GM18507 (cell line): ENCODE data around the gene SPOP.
"Not testable (repeated sequence)": the region's sequence is repeated elsewhere in the genome, so short reads cannot be mapped to it uniquely, and the experiment has no call there.

Experiments
- DNase-seq: peaks from one replicate; pipeline ENCODE4 v3.0.0; 2011; ENCODE audit warnings: low read depth; ENCODE audit not compliant: insufficient read length; ENCODE audit errors: extremely low spot score
- FAIRE-seq: peaks from 2 replicates; lab custom pipeline; 2011; peaks lifted over from hg19 to GRCh38; lab: Jason Lieb, UNC

SPOP gene

GRCh38 chr17:49677933-49678847 is at the start of gene SPOP:
Gene SPOP (minus strand): TSS chr17:49678097. CDS start chr17:49622810, 55,287 bp downstream.
- DNase-seq (peak; percentile 94), FAIRE-seq (peak; percentile 99)

GRCh38 chr17:49727380-49727779 is 49.5 kb upstream of the SPOP start:
- DNase-seq (no peak), FAIRE-seq (no peak)

DNA sequence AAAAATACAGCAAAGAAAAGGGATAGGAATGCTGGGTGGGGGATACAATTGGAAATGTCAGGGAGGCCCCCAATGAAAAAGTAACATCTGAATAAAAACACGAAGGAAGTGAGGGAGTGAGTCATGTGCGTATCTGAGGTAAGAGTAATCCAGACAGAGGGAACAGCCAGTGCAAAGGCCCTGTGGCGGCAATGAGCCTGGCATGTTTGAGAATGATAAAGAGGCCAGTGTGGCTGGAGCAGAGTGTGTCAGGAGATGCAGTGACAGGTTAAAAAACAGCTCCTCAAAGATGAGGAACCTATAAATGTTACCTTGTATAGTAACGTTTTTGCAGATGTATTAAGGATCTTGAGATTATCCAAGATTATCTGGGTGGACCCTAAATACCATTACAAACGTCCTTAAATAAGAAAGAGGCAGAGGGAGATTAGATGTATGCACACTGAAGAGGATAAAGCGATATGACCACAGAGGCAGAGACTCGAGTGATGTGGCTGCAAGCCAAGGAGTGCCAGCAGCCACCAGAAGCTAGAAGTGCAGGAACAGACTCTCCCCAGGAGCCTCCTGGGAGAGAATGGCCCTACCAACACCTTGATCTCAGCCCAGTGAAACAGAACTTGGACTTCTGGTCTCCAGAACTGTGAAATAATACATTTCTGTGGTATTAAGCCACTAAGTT is 47.7 kb upstream of the SPOP start:
- FAIRE-seq (no peak), DNase-seq (no peak)

DNA sequence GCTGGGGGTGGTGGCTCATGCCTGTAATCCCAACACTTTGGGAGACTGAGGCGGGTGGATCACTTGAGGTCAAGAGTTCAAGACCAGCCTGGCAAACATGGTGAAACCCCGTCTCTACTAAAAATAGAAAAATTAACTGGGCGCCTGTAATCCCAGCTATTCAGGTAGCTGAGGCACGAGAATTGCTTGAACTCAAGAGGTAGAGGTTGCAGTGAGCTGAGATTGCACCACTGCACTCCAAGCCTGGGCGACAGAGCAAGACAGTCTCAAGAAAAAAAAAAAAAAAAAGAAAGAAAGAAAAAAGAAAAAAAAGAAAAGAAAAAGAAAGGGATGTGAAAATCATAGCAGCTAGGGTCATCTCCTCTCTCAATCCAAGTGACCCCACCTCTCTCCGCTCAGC is 46.7 kb upstream of the SPOP start:
- not testable (repeated sequence) for DNase-seq, FAIRE-seq

DNA sequence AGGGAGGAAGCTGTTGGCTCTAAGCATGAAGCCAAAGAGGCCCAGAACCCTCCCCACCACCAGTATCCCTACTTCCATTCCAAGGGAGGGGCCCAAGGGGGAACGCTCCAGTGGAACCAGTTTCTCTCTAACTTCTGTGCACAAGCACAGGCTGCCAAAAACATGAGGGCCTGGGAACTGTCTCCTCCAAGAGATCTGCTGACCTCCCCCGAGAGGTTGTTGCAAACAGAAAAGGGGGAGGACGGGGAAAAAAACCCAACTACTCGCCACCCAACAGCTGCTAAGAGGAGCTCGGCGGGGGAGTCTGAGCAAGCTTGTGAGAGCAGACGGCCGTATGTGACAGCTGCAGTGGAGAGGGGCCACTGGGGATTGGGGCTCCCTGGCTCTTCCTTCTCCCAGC is 45.5 kb upstream of the SPOP start:
- FAIRE-seq (no peak), DNase-seq (no peak)

DNA sequence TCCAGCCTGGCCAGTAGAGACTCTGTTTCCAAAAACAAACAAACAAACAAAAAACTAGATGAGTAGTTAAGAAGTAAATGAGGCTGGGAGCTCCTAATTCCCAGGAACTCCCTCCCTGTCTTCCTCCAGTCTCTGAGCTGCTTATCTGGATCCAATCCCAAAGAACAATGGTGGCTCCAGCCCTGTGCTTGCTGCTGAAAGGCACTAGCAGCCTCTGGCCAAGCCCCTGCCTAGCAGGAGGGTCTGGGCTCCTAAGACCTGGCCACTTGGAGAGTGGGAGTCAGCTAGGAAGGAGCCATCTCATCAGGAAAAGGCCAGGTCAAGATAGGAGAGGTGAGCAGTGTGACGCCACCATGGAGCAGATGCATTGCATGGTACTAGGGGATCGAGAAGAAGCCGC is 44.2 kb upstream of the SPOP start:
- no peak for DNase-seq
- no peak for FAIRE-seq

GRCh38 chr17:49717371-49717861 is 39.5 kb upstream of the SPOP start:
- FAIRE-seq = no peak
- no peak for DNase-seq

GRCh38 chr17:49716668-49717364 is 38.9 kb upstream of the SPOP start:
- DNase-seq = no peak
- no peak for FAIRE-seq

- DNase-seq (no peak), FAIRE-seq (no peak)
Observed at GRCh38 chr17:49715717-49716279, 37.9 kb upstream of the SPOP start.

- FAIRE-seq = no peak
Observed at GRCh38 chr17:49715216-49715615, 37.3 kb upstream of the SPOP start.

GRCh38 chr17:49708515-49709183 is 30.8 kb upstream of the SPOP start:
- no peak for FAIRE-seq
- DNase-seq = no peak

More at GRCh38 chr17:49715216-49715615, 37.3 kb upstream of the SPOP start:
- DNase-seq = no peak

DNA sequence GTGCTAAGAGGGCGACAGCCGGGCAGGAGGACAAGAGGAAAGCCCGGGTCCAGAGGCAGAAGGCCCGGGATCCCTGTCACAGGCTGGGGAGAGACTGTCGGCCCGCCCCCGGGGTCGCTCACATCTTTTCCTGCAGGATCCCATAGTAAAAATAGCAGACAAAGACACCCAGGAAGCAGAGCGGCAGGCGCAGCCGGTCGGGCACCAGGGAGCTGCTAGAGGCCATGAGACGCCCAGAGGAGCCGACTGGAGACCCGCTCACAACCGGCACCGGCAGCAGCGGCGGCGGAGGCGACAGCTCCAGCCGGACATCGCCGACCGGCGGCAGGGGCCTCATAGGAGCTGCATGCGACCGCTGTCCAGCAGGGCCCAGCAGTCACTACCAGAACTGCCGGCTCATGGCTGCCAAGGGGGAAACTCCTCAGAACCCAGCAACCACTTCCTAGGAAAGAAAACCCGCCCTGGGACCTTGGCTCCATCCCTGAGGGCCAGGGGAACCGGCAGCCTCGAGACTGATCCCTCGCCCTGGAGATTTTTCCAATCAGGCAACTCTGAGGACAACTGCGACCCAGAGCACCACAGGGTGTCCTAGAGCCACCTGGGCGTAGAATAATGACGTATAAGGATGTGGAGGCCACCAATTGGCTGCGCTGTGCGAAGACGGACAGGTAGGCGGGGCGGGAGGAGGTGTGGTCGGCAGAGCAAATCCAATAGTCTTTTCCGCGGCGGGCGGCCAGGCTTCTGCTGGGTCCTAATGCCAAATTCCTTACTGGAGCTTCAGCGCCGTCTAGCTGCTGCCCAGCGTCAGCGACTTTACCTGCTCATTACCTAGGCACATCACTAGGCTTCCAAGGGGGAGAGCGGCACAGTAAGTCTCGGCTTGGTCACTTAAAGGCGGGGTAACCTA is 30.0 kb upstream of the SPOP start, which contains the start of gene SLC35B1:
Gene SLC35B1, minus strand, starts transcription at position 357 of the 907 bp plus-strand sequence. Its CDS starts 131 bp downstream, at position 226.
- DNase-seq = peak; percentile 99
- FAIRE-seq = peak; percentile 97

- DNase-seq (no peak), FAIRE-seq (no peak)
Observed at GRCh38 chr17:49707246-49707607, 29.3 kb upstream of the SPOP start.

- FAIRE-seq = no peak
Observed at GRCh38 chr17:49705254-49705653, 27.4 kb upstream of the SPOP start.

DNA sequence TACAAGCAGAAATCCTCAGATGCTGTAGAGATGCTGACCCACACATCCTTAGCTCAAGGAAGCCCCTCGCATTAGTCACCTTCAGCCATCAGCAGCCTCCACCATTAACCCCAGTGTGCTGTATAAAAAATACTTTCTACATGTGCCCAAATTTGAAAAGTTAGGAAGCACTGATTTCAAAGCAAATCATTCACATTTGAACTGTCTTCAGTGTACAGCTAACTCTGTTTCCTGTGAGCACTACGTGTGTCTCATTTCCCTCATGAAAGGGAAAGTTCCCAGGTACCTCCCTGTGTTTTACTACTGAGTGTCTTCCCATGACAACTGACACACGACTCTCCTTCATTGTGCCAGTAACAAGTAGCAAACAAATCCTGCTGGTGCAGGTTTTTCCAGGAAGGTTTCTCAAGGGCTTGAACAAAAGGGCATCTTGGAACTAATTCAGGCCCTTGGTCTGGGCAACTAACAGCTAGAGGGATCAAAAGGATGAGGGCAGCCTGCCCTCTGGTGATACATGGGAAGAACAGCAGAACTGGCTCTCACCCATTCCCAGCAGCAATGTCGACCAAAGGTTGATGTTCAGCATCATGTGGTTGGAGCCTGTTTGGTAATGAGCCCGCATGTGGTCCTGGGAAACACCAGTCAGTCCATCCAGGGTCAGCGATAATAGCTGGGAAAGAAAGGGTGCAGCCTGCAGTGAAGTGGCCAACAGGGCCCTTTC is 25.8 kb upstream of the SPOP start:
- DNase-seq (no peak), FAIRE-seq (no peak)

More at GRCh38 chr17:49705254-49705653, 27.4 kb upstream of the SPOP start:
- no peak for DNase-seq

DNA sequence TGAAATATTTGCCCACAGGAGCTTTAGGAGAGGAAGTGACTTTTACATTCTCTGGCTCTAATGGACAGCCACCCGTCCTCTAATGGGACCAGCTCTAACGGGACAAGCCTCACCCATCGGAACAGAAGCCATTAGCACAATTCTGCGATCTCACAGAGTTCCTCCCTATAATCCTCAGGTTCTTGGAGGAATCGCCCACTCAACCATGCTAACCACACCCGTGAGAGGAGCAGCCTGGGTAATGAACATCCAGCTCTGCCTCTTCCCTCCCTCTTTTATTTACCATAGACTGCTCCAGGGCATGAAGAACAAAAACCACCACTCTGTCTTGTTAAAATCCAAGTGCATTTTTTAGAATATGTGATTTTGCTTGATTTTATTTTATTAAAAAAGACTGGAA is 23.1 kb upstream of the SPOP start:
- FAIRE-seq (no peak), DNase-seq (no peak)

DNA sequence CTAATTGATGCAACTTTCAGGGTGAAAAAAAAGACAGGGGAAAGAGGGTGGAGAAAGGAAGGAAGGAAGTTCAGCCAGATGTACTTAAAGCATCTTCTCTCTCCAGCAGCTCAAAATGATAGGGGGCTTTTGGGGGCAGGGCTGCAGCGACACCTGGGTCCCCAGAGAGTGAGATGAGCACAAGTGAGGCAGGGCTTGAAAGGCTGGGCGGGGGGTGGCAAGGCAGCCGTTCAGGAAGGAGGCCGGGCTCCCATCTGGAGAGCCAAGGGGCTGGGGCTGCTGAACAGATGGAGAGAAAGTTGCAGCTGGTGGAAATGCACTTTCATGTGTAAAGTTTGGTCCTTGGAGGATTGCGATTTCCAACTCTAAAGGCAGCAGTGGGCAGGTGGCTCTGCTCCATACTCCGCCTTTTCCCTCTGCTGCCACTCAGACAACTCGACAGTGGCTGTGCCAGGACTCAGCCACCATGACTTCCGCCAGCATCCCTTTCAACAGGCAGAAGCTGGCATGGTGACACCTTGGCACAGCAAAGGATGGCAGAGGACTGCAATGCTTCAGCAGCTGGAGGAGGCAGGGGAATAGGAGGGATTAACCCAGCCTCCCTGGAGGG is 22.2 kb upstream of the SPOP start:
- FAIRE-seq = no peak
- no peak for DNase-seq
